IMR-90 (cell line): ENCODE data around the gene PCCB. TPM values are rescaled to one million over a fixed set of nuclear protein-coding genes. Genes with fewer than 3 reads are reported as not detected.

ENCODE experiments used
- ATAC-seq: fragments of 200-7000 bp; cut with Tn5 transposase; 2 replicates; pipeline ENCODE4 v1.9.1; 2020; ENCODE audit warnings: low read depth, mild to moderate bottlenecking, moderate library complexity
- BruUV-seq: library from RNA; stranded (reverse); fragments of 400-500 nt; replicated peaks from 2 replicates; lab custom pipeline; 2021; lab: Mats Ljungman, UMichigan
- CTCF ChIA-PET: fragments of 300-600 bp; formaldehyde crosslinking; extraction: SDS; loops from one replicate; lab custom pipeline; 2021; ENCODE audit warnings: antibody characterized with exemption; lab: Yijun Ruan, JAX
- POLR2A ChIA-PET: fragments of 300-600 bp; sonication (Branson Sonifier 250); formaldehyde crosslinking; loops from one replicate; lab custom pipeline; 2022; ENCODE audit warnings: antibody characterized with exemption; ENCODE audit not compliant: unreplicated experiment; lab: Charles Lee
- DNase-seq: peaks from one replicate; pipeline ENCODE4 v3.0.0; 2013
- H2AFZ ChIP-seq: replicated peaks from 2 replicates; pipeline ENCODE3; 2013; ENCODE audit warnings: low read length, mild to moderate bottlenecking; ENCODE audit not compliant: poor library complexity
- H2AK5ac ChIP-seq: 2 replicates; pipeline ENCODE4 v1.6.1; 2013; ENCODE audit warnings: low read depth, low read length, inconsistent platforms
- H2AK9ac ChIP-seq: replicated peaks from 2 replicates; pipeline ENCODE3; 2013; ENCODE audit warnings: mild to moderate bottlenecking, low read depth, low read length, moderate library complexity; ENCODE audit not compliant: poor library complexity
- H2BK120ac ChIP-seq: 2 replicates; pipeline ENCODE4 v1.6.1; 2013; ENCODE audit warnings: low read depth, low read length, inconsistent platforms
- H2BK15ac ChIP-seq: 3 replicates; pipeline ENCODE4 v1.6.1; 2013; ENCODE audit warnings: low read depth, low read length, inconsistent platforms
- H2BK20ac ChIP-seq: 2 replicates; pipeline ENCODE4 v1.6.1; 2013; ENCODE audit warnings: low read depth, mild to moderate bottlenecking, inconsistent platforms, low read length, moderate library complexity
- H2BK5ac ChIP-seq: 2 replicates; pipeline ENCODE4 v1.6.1; 2013; ENCODE audit warnings: mild to moderate bottlenecking, low read depth, low read length, inconsistent platforms; ENCODE audit not compliant: poor library complexity, severe bottlenecking
- H3K14ac ChIP-seq: replicated peaks from 2 replicates; pipeline ENCODE4 v1.6.1; 2013; ENCODE audit warnings: low read depth, low read length, inconsistent platforms
- H3K18ac ChIP-seq: 2 replicates; pipeline ENCODE4 v1.6.1; 2013; ENCODE audit warnings: low read depth, low read length, control low read depth
- H3K23ac ChIP-seq: 2 replicates; pipeline ENCODE4 v1.6.1; 2013; ENCODE audit warnings: low read depth, low read length, inconsistent platforms
- H3K27ac ChIP-seq: 2 replicates; pipeline ENCODE4 v1.5.1; 2013; ENCODE audit warnings: mild to moderate bottlenecking, control low read depth, low read length; ENCODE audit not compliant: insufficient read depth
- H3K27me3 ChIP-seq: 2 replicates; pipeline ENCODE4 v1.6.1; 2013; ENCODE audit warnings: low read length; ENCODE audit not compliant: control insufficient read depth, insufficient read depth
- H3K36me3 ChIP-seq: 2 replicates; pipeline ENCODE4 v1.6.1; 2013; ENCODE audit warnings: low read length, mixed read lengths; ENCODE audit not compliant: control insufficient read depth, insufficient read depth
- H3K4ac ChIP-seq: 2 replicates; pipeline ENCODE4 v1.6.1; 2013; ENCODE audit warnings: low read depth, low read length, inconsistent platforms
- H3K4me1 ChIP-seq: 2 replicates; pipeline ENCODE4 v1.6.1; 2013; ENCODE audit warnings: low read length, mixed read lengths; ENCODE audit not compliant: control insufficient read depth, insufficient read depth
- H3K4me2 ChIP-seq: 2 replicates; pipeline ENCODE4 v1.6.1; 2013; ENCODE audit warnings: low read depth, mild to moderate bottlenecking, control low read depth, low read length, moderate library complexity
- H3K4me3 ChIP-seq: 2 replicates; pipeline ENCODE4 v1.5.1; 2013; ENCODE audit warnings: low read depth, mild to moderate bottlenecking, control low read depth, low read length, moderate library complexity; ENCODE audit not compliant: insufficient read depth
- H3K56ac ChIP-seq: 2 replicates; pipeline ENCODE4 v1.6.1; 2013; ENCODE audit warnings: low read length, inconsistent platforms; ENCODE audit not compliant: insufficient read depth; ENCODE audit errors: extremely low read depth
- H3K79me1 ChIP-seq, 2 experiments: 2 replicates each; pipeline ENCODE4 v1.6.1; 2013; ENCODE audit warnings: low read length in 2 of 2, inconsistent platforms in 1 of 2, low read depth in 1 of 2
- H3K9ac ChIP-seq: 2 replicates; pipeline ENCODE4 v1.6.1; 2013; ENCODE audit warnings: low read depth, low read length, control low read depth
- H3K9me1 ChIP-seq: 2 replicates; pipeline ENCODE4 v1.6.1; 2013; ENCODE audit warnings: low read length, inconsistent platforms; ENCODE audit not compliant: insufficient read depth
- H3K9me3 ChIP-seq: 2 replicates; pipeline ENCODE4 v1.6.1; 2013; ENCODE audit warnings: low read length; ENCODE audit not compliant: control insufficient read depth, insufficient read depth
- H4K20me1 ChIP-seq: 2 replicates; pipeline ENCODE4 v1.6.1; 2013; ENCODE audit warnings: low read length, inconsistent platforms; ENCODE audit not compliant: insufficient read depth
- H4K5ac ChIP-seq: 2 replicates; pipeline ENCODE4 v1.6.1; 2013; ENCODE audit warnings: mild to moderate bottlenecking, low read depth, low read length, control low read depth
- H4K8ac ChIP-seq, 2 experiments: 2 replicates each; pipeline ENCODE4 v1.6.1; 2013; ENCODE audit warnings: low read depth in 2 of 2, low read length in 2 of 2, control low read depth in 1 of 2, inconsistent platforms in 1 of 2
- H4K91ac ChIP-seq: 2 replicates; pipeline ENCODE4 v1.6.1; 2013; ENCODE audit warnings: low read depth, low read length, inconsistent platforms; ENCODE audit not compliant: insufficient read depth
- BHLHE40 ChIP-seq: fragments of 150-350 bp; IDR thresholded peaks from 2 replicates; pipeline ENCODE4 v1.6.1; 2016; ENCODE audit warnings: mild to moderate bottlenecking, low read depth, low read length
- CEBPB ChIP-seq: IDR thresholded peaks from 2 replicates; pipeline ENCODE4 v1.6.1; 2012; ENCODE audit warnings: low read depth, low read length, improper control_type of control experiment
- CHD1 ChIP-seq: IDR thresholded peaks from 2 replicates; pipeline ENCODE4 v1.6.1; 2012; ENCODE audit warnings: low read depth, low read length, improper control_type of control experiment
- ELK1 ChIP-seq: fragments of 150-350 bp; IDR thresholded peaks from 2 replicates; pipeline ENCODE4 v1.6.1; 2016; ENCODE audit warnings: low read depth, mild to moderate bottlenecking, low read length, moderate library complexity, borderline replicate concordance
- FOS ChIP-seq: fragments of 150-350 bp; IDR thresholded peaks from 2 replicates; pipeline ENCODE4 v1.6.1; 2016; ENCODE audit warnings: low read depth, low read length
- MAFK ChIP-seq: IDR thresholded peaks from 2 replicates; pipeline ENCODE4 v1.6.1; 2012; ENCODE audit warnings: low read depth, low read length, improper control_type of control experiment
- MAZ ChIP-seq: IDR thresholded peaks from 2 replicates; pipeline ENCODE4 v1.6.1; 2012; ENCODE audit warnings: low read depth, mild to moderate bottlenecking, low read length, improper control_type of control experiment, moderate library complexity, borderline replicate concordance
- MXI1 ChIP-seq: IDR thresholded peaks from 2 replicates; pipeline ENCODE4 v1.6.1; 2012; ENCODE audit warnings: low read depth, mild to moderate bottlenecking, low read length, moderate library complexity, borderline replicate concordance
- NFE2L2 ChIP-seq: fragments of 150-350 bp; IDR thresholded peaks from 2 replicates; pipeline ENCODE4 v1.6.1; 2016; ENCODE audit warnings: low read depth, mild to moderate bottlenecking, low read length
- POLR2A ChIP-seq: IDR thresholded peaks from 2 replicates; pipeline ENCODE4 v1.6.1; 2012; ENCODE audit warnings: mild to moderate bottlenecking, low read depth, low read length
- RAD21 ChIP-seq: IDR thresholded peaks from 2 replicates; pipeline ENCODE4 v1.6.1; 2012; ENCODE audit warnings: low read length, improper control_type of control experiment
- RFX5 ChIP-seq: IDR thresholded peaks from 2 replicates; pipeline ENCODE4 v1.8.0; 2012; ENCODE audit warnings: low read depth, mild to moderate bottlenecking, low read length, moderate library complexity
- SMC3 ChIP-seq: fragments of 150-350 bp; IDR thresholded peaks from 2 replicates; pipeline ENCODE4 v1.6.1; 2016; ENCODE audit warnings: low read depth, mild to moderate bottlenecking, antibody characterized with exemption, low read length, moderate library complexity
- USF2 ChIP-seq: fragments of 150-350 bp; IDR thresholded peaks from 2 replicates; pipeline ENCODE4 v1.6.1; 2017; ENCODE audit warnings: mild to moderate bottlenecking, antibody characterized with exemption, low read length, low read depth
- WGBS, 2 experiments: methylation state at CpG; one replicate each; pipeline versions ENCODE4 v1.1.5 to v1.1.7; 2013; ENCODE audit warnings: missing lambda C conversion rate in 2 of 2; ENCODE audit not compliant: insufficient read length in 1 of 2; ENCODE audit errors: extremely low coverage in 2 of 2; 5-methylcytosine and 5-hydroxymethylcytosine counted together
- dilution Hi-C: fragments of 300-500 bp; cut with HindIII; formaldehyde crosslinking; loops from one replicate; pipeline ENCODE4 v1.14.3; 2018; ENCODE audit warnings: low sequenced_read_pairs; ENCODE audit not compliant: unreplicated experiment
- in situ Hi-C: fragments of 300-500 bp; cut with MboI; formaldehyde crosslinking; loops from 3 replicates; pipeline ENCODE4 v1.14.3; 2019; ENCODE audit warnings: low sequenced_read_pairs, inconsistent platforms, mixed read lengths
- intact Hi-C: fragments of 100-400 bp; cut with micrococcal nuclease; formaldehyde crosslinking; loops from 2 replicates; pipeline ENCODE4 v1.10.0; 2022
- polyA plus RNA-seq, 3 experiments: library from polyadenylated mRNA; depleted of rRNA; stranded (reverse); fragments of >200 nt; gene quantifications; 2 replicates each; pipeline ENCODE4 v1.2.3, GENCODE V29; 2012; ENCODE audit warnings: low replicate concordance in 1 of 3
- total RNA-seq: library from RNA; depleted of rRNA; stranded (reverse); fragments of >200 nt; gene quantifications from 2 replicates; pipeline ENCODE4 v1.2.3, GENCODE V29; 2012

Gene PCCB
- total and polyA plus RNA-seq, 2 of the 4 experiments (the other 2 are of a cell fraction): 40.5 to 76.2 TPM

- Histone ChIP-seq H2BK15ac (no peak overlapping the region), H3K36me3 (no peaks in the 10 kb centered on the region), H3K23ac (no peak overlapping the region), H3K14ac (no peak overlapping the region), H3K4me3 (no peak overlapping the region), H3K27ac (no peak overlapping the region), H2BK20ac (no peak overlapping the region), H4K5ac (no peak overlapping the region), H3K27me3 (no peaks in the 10 kb centered on the region), H2BK120ac (no peak overlapping the region), H3K4me1 (peaks cover 2% of the 10 kb centered on the region; the same call in 1 of the 2 replicates), H2AFZ (no peak overlapping the region), H2AK5ac (no peak overlapping the region), H4K91ac (no peak overlapping the region), H3K79me1 (no peaks in the 10 kb centered on the region), H3K4ac (no peak overlapping the region), H3K9me1 (no peaks in the 10 kb centered on the region), H3K9ac (no peak overlapping the region), H3K4me2 (no peak overlapping the region), H3K56ac (no peak overlapping the region), H3K9me3 (no peaks in the 10 kb centered on the region), H4K20me1 (no peaks in the 10 kb centered on the region), H3K18ac (no peak overlapping the region), H2AK9ac (no peak overlapping the region), H2BK5ac (no peak overlapping the region), H4K8ac (no peak overlapping the region)
- dilution Hi-C loops: no loop called here
- 88% methylated on average over 1 of the region's 4 CpGs; no CpG with 5 or more reads in 1 of the 2 experiments for WGBS, 2 experiments
- ChIA-PET POLR2A (no interaction called here), CTCF (interaction anchor here (0.6 to 0.7 kb wide), 2 partner anchors 8 to 98 kb away, joined by 3 to 5 read pairs; no protein-coding TSS in a partner anchor)
- DNase-seq: no peak
- BruUV-seq: no TSS peak
- ATAC-seq: no peak
- TF ChIP-seq RFX5 (no peak), POLR2A (no peak), RAD21 (no peak), MXI1 (no peak), BHLHE40 (no peak), USF2 (no peak), MAZ (no peak), NFE2L2 (no peak), SMC3 (no peak), ELK1 (no peak), CEBPB (no peak), FOS (no peak), MAFK (no peak), CHD1 (no peak)
- in situ Hi-C loops: no loop called here
- intact Hi-C loops: no loop called here
Measured at GRCh38 chr3:136207489-136208115, 42.5 kb upstream of the PCCB start.
